Measurements from ENCODE around the gene SH3BP2. TPM values are rescaled to one million over a fixed set of nuclear protein-coding genes. Genes with fewer than 3 reads are reported as not detected.
A peak's percentile ranks its signal among the peaks of the same experiment; 100 is the strongest.

Gene SH3BP2
- total RNA-seq, 3 donors from 2014 or later: 40.5 to 74.8 (median 59.3) TPM

- Histone ChIP-seq H3K36me3 (no peaks in the 10 kb centered on the region), H3K4me3 (peak overlapping the region; percentile 41 to 64 (median 42)), H3K27me3 (no peaks in the 10 kb centered on the region), H3K27ac (peak overlapping the region; percentile 34 to 90), H3K9me3 (no peaks in the 10 kb centered on the region), H3K4me1 (peaks cover 4 to 7% of the 10 kb centered on the region in 2 donors)
- DNase-seq (ENCODE audit: low spot score in 2 of 2): no peak
- intact Hi-C loops (cut with DNase I; ENCODE audit: low total_unique reads): no loop called here
- no peak for TF ChIP-seq POLR2AphosphoS5 (IDR thresholded peaks at IDR 0.05)
- TF ChIP-seq POLR2A (IDR thresholded peaks at IDR 0.05): no peak
- TF ChIP-seq CTCF (IDR thresholded peaks at IDR 0.05): no peak
Observed at GRCh38 chr4:2812612-2813354, 19.9 kb downstream of the SH3BP2 start.

- Histone ChIP-seq H3K27ac (peak overlapping the region in 1 of 2 donors; percentile 90), H3K9me3 (no peaks in the 10 kb centered on the region), H3K4me3 (peak overlapping the region in 2 of 3 donors; percentile 41 to 64), H3K4me1 (peaks cover 5 to 7% of the 10 kb centered on the region in 2 donors), H3K36me3 (no peaks in the 10 kb centered on the region), H3K27me3 (no peaks in the 10 kb centered on the region)
- intact Hi-C loops (cut with DNase I; ENCODE audit: low total_unique reads): no loop called here
- TF ChIP-seq POLR2AphosphoS5 (IDR thresholded peaks at IDR 0.05) (no peak), POLR2A (IDR thresholded peaks at IDR 0.05) (no peak), CTCF (IDR thresholded peaks at IDR 0.05) (no peak)
- DNase-seq (ENCODE audit: low spot score in 2 of 2): no peak
Observed at GRCh38 chr4:2813446-2814405, 20.8 kb downstream of the SH3BP2 start.

GRCh38 chr4:2814627-2815270 lies 21.9 kb downstream of the SH3BP2 start:
- Histone ChIP-seq H3K9me3 (no peaks in the 10 kb centered on the region), H3K4me3 (no peak overlapping the region), H3K27me3 (no peaks in the 10 kb centered on the region), H3K4me1 (peaks cover 5 to 7% of the 10 kb centered on the region in 2 donors), H3K36me3 (no peaks in the 10 kb centered on the region), H3K27ac (no peak overlapping the region)
- TF ChIP-seq POLR2AphosphoS5 (IDR thresholded peaks at IDR 0.05): no peak
- no peak for TF ChIP-seq CTCF (IDR thresholded peaks at IDR 0.05)
- TF ChIP-seq POLR2A (IDR thresholded peaks at IDR 0.05): no peak
- intact Hi-C loops (cut with DNase I; ENCODE audit: low total_unique reads): no loop called here
- no peak for DNase-seq (ENCODE audit: low spot score in 2 of 2)

- H3K4me1 ChIP-seq: peaks cover 3 to 5% of the 10 kb centered on the region in 2 donors
- intact Hi-C loops (cut with DNase I; ENCODE audit: low total_unique reads): no loop called here
- DNase-seq (ENCODE audit: low spot score in 2 of 2): no peak
Observed at GRCh38 chr4:2816401-2816954, 23.6 kb downstream of the SH3BP2 start.

More at GRCh38 chr4:2816401-2816954, 23.6 kb downstream of the SH3BP2 start:
- no peaks in the 10 kb centered on the region for H3K27me3 ChIP-seq
- no peak overlapping the region for H3K4me3 ChIP-seq
- H3K27ac ChIP-seq: no peak overlapping the region
- no peaks in the 10 kb centered on the region for H3K9me3 ChIP-seq
- TF ChIP-seq POLR2AphosphoS5 (IDR thresholded peaks at IDR 0.05) (no peak), CTCF (IDR thresholded peaks at IDR 0.05) (no peak), POLR2A (IDR thresholded peaks at IDR 0.05) (no peak)
- H3K36me3 ChIP-seq: no peaks in the 10 kb centered on the region
